ENCODE results near the gene TMC4. TPM values are rescaled to one million over a fixed set of nuclear protein-coding genes. Genes with fewer than 3 reads are reported as not detected.

The TMC4 gene
- total RNA-seq, 1 donor from 2014 or later, result 23.2 TPM

DNA sequence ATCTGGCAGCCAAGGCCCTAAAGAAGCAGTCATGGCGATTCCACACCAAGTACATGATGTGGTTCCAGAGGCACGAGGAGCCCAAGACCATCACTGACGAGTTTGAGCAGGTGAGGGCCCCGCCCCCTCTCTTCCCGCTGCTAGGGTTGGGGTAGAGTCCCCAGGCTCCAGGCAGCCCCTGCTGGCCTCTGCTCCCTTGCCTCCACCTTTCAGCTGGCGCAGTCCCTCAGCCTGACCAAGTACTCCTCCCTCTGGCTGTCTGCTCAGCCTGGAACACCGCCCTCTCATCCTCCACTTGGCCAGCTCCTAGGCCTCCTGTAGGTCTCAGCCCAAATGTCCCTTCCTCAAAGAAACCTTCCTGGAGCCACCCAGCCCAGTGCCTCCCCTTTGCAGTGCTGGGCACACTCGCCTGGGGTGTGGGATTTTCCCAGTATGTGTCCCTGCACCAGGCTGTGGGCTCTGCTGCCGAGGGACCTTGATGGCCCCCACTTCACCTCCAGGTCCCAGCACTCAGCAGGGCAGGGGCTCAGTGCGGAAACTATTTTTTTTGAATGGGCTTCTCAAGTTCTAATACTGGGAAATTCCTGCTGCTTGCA is 19.1 kb downstream of the TMC4 start:
- H3K36me3 ChIP-seq (ENCODE audit: control insufficient read depth, insufficient read depth, low read length), result peaks cover 56% of the 10 kb centered on the region
- FAIRE-seq (no peak), DNase-seq (ENCODE audit: low read depth) (no peak)
- H3K4me3 ChIP-seq (ENCODE audit: low read depth, low read length), result no peak overlapping the region
- TF ChIP-seq, protein P1, sequence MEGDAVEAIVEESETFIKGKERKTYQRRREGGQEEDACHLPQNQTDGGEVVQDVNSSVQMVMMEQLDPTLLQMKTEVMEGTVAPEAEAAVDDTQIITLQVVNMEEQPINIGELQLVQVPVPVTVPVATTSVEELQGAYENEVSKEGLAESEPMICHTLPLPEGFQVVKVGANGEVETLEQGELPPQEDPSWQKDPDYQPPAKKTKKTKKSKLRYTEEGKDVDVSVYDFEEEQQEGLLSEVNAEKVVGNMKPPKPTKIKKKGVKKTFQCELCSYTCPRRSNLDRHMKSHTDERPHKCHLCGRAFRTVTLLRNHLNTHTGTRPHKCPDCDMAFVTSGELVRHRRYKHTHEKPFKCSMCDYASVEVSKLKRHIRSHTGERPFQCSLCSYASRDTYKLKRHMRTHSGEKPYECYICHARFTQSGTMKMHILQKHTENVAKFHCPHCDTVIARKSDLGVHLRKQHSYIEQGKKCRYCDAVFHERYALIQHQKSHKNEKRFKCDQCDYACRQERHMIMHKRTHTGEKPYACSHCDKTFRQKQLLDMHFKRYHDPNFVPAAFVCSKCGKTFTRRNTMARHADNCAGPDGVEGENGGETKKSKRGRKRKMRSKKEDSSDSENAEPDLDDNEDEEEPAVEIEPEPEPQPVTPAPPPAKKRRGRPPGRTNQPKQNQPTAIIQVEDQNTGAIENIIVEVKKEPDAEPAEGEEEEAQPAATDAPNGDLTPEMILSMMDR (IDR thresholded peaks at IDR 0.05; ENCODE audit: insufficient read depth, low read length, severe bottlenecking), result no peak
- no peaks in the 10 kb centered on the region for H3K27me3 ChIP-seq (ENCODE audit: control insufficient read depth, insufficient read depth, low read length)

DNA sequence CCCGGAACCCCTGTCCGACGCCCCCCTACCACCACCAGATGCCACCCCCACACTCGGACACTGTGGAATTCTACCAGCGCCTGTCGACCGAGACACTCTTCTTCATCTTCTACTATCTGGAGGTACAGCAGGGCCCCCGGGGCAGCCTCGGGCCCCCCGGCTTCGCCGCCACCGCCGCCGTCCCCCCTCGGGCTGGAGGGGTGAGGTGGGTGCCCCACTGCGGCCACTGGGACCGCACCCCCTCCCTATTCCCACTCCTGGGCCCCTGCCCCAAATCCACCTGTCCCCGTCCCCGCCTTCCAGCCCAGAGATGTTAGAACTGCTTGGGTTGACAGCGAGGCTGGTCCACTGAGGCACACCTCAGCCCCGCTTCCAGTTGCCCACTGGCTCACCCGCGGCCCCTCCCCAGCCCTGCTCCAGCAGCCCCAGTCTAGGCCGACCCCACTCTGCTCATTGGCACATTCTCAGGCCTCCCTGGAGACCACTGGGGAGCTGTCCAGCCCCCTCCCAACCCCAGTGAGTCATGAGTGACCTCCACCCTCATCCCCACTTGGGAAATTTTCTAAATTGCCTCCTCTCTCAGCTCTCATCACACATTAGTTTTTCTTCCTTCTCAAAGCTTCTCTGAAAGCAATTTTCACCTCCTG is 20.0 kb downstream of the TMC4 start:
- FAIRE-seq (no peak), DNase-seq (ENCODE audit: low read depth) (no peak)
- Histone ChIP-seq H3K4me3 (ENCODE audit: low read depth, low read length) (no peak overlapping the region), H3K36me3 (ENCODE audit: control insufficient read depth, insufficient read depth, low read length) (peaks cover 58% of the 10 kb centered on the region), H3K27me3 (ENCODE audit: control insufficient read depth, insufficient read depth, low read length) (no peaks in the 10 kb centered on the region)
- TF ChIP-seq, protein P1 (IDR thresholded peaks at IDR 0.05; ENCODE audit: insufficient read depth, low read length, severe bottlenecking), result no peak

DNA sequence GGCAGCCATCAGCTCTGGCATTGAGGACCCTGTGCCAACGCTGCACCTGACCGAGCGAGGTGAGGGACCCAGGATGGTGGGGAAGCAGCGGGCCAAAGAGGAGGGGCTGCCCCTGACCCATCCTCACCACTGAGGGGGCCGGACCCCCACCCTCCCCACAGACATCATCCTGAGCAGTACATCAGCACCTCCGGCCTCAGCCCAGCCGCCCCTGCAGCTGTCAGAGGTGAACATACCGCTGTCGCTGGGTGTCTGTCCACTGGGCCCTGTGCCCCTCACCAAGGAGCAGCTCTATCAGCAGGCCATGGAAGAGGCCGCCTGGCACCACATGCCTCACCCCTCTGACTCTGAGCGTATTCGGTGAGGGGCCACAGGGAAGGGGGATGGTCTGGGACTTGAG is 20.7 kb downstream of the TMC4 start:
- Histone ChIP-seq H3K27me3 (ENCODE audit: control insufficient read depth, insufficient read depth, low read length) (no peaks in the 10 kb centered on the region), H3K36me3 (ENCODE audit: control insufficient read depth, insufficient read depth, low read length) (peaks cover 61% of the 10 kb centered on the region), H3K4me3 (ENCODE audit: low read depth, low read length) (no peak overlapping the region)
- TF ChIP-seq, protein P1 (IDR thresholded peaks at IDR 0.05; ENCODE audit: insufficient read depth, low read length, severe bottlenecking), result no peak
- FAIRE-seq, result no peak
- DNase-seq (ENCODE audit: low read depth), result no peak

DNA sequence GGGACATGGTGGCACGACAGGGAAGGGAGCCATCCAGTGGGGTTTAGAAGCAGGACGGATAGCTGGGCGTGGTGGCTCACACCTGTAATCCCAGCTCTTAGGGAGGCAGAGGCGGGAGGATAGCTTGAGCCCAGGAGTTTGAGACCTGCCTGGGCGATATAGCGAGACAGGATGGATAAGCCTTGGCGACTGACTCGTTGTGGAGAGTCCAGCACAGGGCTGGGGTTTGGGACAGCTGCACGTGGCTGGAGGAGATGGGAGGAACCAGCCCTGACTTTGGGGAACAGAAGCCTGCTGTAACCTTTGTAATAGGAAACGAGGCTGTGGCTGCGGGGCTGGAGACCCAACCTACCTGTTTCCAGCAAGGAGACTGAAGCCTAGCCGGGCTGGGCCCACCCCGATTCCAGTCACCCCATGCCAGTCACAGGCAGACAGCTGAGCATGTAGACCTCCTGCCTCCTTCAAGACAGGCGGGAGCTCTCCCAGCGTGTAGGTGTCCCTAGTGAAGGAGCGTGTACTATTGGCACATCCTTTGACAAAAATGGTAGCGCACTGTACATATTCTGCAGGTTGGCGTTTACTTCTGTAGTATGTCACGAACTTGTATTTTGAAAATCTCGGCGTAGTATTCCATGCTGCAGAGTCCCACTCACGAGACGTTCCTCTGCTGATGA is 21.5 kb downstream of the TMC4 start:
- Histone ChIP-seq H3K27me3 (ENCODE audit: control insufficient read depth, insufficient read depth, low read length) (no peaks in the 10 kb centered on the region), H3K36me3 (ENCODE audit: control insufficient read depth, insufficient read depth, low read length) (peaks cover 62% of the 10 kb centered on the region), H3K4me3 (ENCODE audit: low read depth, low read length) (no peak overlapping the region)
- DNase-seq (ENCODE audit: low read depth), result no peak
- no peak for FAIRE-seq
- TF ChIP-seq, protein P1 (IDR thresholded peaks at IDR 0.05; ENCODE audit: insufficient read depth, low read length, severe bottlenecking), result no peak

DNA sequence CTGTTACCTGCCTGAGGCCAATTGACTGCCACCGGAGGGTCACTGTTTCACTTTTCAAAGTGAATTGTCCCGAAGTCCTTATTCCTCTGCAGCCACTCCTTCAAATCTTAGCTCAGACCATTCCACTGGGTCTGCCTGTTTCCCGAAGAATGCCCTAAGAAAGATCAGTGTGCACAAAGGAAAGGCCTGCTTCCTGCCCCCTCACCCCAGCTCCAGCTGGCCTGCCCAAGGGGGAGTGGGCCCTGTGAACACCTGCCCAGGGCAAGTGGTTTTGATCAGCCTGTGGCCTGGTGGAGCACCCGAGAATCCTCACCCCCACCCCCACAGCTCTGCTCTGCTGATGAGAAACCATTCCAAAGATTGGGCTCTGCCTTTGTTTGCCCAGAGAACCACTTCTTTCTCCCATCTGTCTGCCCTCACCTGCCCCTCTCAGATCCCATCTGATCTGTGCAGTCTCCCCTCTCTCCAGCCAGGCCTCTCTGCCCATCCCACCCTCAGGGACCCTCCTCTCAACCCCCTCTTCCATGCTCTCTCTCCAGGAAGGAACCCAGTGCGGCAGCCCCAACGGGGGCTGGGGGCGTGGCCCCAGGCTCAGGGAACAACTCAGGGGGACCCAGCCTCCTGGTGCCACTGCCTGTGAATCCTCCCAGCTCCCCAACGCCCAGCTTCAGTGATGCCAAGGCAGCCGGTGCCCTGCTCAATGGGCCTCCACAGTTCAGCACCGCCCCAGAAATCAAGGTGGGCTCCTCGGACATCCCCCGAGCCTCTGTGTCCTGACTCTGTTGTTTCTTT is 23.7 kb downstream of the TMC4 start:
- Histone ChIP-seq H3K36me3 (ENCODE audit: control insufficient read depth, insufficient read depth, low read length) (peaks cover 63% of the 10 kb centered on the region), H3K4me3 (ENCODE audit: low read depth, low read length) (no peak overlapping the region), H3K27me3 (ENCODE audit: control insufficient read depth, insufficient read depth, low read length) (no peaks in the 10 kb centered on the region)
- TF ChIP-seq, protein P1 (IDR thresholded peaks at IDR 0.05; ENCODE audit: insufficient read depth, low read length, severe bottlenecking), result no peak
- DNase-seq (ENCODE audit: low read depth), result no peak
- FAIRE-seq, result no peak

Measured in bronchial epithelial cell (primary cell).